Stimulated activated naive CD8-positive, alpha-beta T cell treated with anti-CD3 and anti-CD28 coated beads, Interleukin-15, Interleukin-2, amounts not matched to agents 100 U/mL and 50 U/mL, for 24 hours (primary cell): ENCODE data around the gene DSP.
A peak's percentile ranks its signal among the peaks of the same experiment; 100 is the strongest.

Experiments
- ATAC-seq: fragments of 150-1000 bp; cut with Tn5 transposase; one replicate; pipeline ENCODE4 v1.10.0; 2021
- DNase-seq: peaks from one replicate; pipeline ENCODE4 v3.0.0; 2021

DSP gene

GRCh38 chr6:7591770-7592169 is 50.3 kb downstream of the DSP start:
- ATAC-seq = no peak
- no peak for DNase-seq

- ATAC-seq (no peak), DNase-seq (no peak)
Observed at GRCh38 chr6:7593229-7593628, 51.8 kb downstream of the DSP start.

- ATAC-seq (no peak), DNase-seq (no peak)
Observed at GRCh38 chr6:7594579-7595125, 53.2 kb downstream of the DSP start.

- peak; percentile 40 for ATAC-seq
- no peak for DNase-seq
Observed at GRCh38 chr6:7604003-7604402, 62.5 kb downstream of the DSP start.

- ATAC-seq (peak; percentile 59), DNase-seq (no peak)
Observed at GRCh38 chr6:7604506-7604905, 63.0 kb downstream of the DSP start.

- ATAC-seq (no peak), DNase-seq (peak; percentile 27)
Observed at GRCh38 chr6:7615611-7616383, 74.3 kb downstream of the DSP start.

GRCh38 chr6:7617801-7618764 is 76.6 kb downstream of the DSP start:
- DNase-seq = peak; percentile 9
- peak; percentile 41 for ATAC-seq

DNA sequence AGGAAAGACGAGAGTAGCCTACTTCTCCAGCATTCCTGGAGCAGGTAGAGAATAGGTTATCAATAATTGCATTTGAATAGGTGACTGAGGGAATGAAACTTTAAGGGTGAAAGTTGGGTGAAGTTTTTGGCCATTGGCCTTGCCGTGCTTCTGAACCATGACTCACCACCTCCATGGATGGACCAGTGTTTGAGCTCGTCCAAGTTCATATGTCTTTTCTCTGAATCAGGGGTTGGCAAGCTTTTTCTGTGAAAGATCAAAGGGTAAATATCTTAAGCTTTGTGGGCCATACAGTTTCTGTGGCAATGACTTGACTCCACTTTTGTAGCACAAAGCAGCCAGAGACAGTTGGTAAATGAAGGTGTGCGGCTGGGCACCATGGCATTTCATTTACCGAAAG is 80.3 kb downstream of the DSP start:
- no peak for DNase-seq
- no peak for ATAC-seq

DNA sequence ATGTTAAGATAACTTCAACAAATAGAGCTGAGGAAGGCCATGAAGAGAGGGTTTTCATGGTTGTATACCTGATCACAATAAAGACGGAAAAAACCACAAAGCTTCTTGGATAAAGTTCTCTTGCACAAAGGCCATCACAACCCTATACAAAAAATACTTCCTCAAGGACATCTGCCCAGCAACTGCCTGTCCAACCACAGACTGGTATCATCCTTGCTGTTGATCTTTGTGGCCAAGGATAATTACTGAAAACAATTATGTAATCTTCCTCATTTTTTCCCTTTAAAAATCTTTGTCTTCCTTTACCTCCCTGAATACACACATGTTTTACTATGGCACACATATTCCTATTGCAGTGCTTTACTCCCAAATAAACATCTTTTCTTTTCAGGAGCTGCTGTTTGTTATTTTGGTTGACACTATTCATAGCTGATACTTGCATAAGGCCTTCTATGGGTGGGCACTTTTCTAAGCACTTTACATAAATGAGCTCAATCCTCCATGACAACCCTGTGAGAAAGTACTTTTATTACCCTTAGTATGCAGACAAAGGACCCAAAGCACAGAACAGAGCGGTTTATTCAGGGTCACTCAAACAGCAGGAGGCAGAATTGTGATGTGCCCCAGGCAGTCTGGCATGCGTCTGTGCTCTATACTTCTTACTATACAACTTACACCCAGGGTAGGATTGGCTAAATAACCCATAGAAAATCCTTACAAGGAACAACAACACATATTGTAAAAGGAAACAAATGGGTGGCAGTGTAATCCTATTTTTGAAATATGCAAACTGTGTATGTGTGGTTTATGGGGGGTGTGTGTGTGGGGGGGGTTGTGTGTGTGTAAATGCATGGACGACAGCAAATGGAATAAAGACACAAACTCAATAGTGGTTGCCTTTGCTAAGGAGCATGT is 83.6 kb downstream of the DSP start:
- DNase-seq (no peak), ATAC-seq (no peak)

DNA sequence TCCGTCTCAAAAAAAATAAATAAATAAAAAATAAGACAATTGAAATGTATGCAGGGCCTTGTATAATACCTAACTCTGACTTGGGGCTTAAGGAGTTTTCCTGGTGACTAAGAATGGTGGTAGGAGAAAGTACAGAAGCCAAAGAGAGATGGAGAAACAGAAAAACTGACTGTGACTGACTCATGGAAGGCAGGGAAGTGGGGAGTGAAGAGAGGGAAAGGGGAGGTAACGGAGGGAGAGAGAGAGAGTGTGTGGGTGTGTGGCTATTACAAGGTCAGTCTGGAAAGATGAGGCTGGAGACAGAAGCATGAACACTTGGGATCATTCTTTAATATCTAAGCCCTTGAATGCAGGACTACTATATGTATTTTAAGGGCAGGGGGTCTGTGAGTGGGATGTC is 87.0 kb downstream of the DSP start:
- no peak for ATAC-seq
- no peak for DNase-seq

- DNase-seq = no peak
- ATAC-seq = no peak
Observed at GRCh38 chr6:7628909-7629308, 87.4 kb downstream of the DSP start.

DNA sequence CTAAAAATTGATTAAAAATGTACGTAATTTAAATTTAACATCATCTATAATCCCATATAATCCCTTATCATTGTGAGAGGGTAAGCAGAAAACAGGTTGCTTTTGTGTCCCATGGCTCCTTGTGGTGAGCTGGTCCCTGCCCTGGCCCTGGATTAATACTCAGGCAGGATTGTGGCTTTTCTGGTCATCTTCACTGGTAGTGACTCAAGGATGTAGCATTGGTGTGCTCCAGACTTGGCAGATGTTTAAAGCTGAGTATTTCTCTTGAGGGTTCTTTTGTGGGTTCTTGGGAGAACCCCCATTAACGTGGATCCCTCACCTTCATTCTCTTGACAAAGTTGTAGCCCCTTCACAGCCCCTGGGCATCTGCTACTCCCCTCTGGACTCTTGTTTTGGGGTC is 87.8 kb downstream of the DSP start:
- no peak for ATAC-seq
- DNase-seq = no peak

DNA sequence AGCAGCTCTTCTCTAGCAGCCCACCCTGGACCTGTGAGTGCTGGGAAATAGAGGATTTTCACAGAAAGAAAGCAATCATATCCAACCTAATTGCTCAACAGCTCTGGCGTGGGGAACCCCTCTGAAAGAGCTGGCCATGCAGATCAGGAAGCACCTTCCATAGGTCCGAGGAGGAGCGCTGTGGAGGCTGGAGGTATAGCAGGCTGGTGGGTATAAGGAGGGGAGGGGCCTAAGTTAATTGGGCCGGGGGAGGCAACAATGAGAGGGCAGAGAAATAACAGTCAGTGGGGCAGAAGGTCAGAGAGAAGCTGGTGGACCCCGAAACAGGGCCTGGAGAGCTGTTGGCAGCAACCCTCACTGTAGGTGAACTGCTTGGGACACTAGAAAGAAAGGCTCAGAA is 89.3 kb downstream of the DSP start:
- ATAC-seq (no peak), DNase-seq (no peak)

DNA sequence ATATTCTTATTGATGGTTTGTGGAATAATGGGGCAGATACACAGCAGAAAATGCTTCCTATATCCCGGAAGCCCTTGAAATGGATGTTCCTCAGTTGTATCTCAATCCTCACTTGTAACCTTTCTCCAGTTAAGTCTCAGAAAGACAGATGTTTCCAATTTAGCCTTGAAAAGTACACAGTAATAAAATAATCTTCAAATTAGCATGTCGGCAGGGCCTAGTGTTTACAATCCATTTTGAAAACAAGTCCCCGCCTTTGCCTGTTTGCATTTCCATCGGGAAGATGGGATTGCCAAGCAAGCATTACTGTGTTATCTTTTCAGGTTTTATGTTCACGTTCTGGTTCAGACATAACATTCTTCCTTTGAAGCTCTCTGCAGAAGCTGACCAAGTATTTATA is 90.0 kb downstream of the DSP start:
- ATAC-seq (no peak), DNase-seq (no peak)

GRCh38 chr6:7632501-7633290 is 91.2 kb downstream of the DSP start:
- DNase-seq (no peak), ATAC-seq (no peak)

GRCh38 chr6:7633361-7633760 is 91.9 kb downstream of the DSP start:
- DNase-seq (no peak), ATAC-seq (no peak)

DNA sequence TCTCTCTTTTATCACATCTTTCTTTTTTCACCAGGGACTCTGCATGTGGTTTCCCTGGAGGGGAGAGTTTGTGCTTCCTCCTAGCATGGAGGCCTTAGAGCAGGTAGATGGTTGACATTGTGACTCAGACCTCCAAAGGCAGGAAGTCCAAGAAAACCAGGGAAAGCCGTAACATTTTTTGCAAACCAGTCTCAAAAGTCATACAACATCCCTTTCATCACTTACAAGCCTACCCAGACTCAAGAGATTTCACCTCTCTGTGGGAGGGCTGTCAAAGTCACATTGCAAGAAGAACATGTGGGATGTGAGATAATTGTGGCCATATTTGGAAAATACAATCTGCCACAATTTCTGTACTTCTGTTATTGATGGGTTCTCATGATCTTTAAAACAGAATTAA is 94.7 kb downstream of the DSP start:
- ATAC-seq (no peak), DNase-seq (no peak)
